Chondrocyte (in vitro differentiated cells): Measurements from ENCODE around the gene GRIK4. TPM values are rescaled to one million over a fixed set of nuclear protein-coding genes. Genes with fewer than 3 reads are reported as not detected.

Experiments
- DNase-seq: peaks from one replicate; pipeline ENCODE4 v3.0.0; 2021; ENCODE audit warnings: mixed read lengths, low spot score
- H3K27ac Mint-ChIP-seq: one replicate; pipeline ENCODE4 v1.8.0; 2021; ENCODE audit warnings: mild to moderate bottlenecking, moderate library complexity, mixed read lengths; ENCODE audit not compliant: unreplicated experiment
- H3K27me3 Mint-ChIP-seq: 2 replicates; pipeline ENCODE4 v1.8.0; 2021; ENCODE audit warnings: low read depth, mixed read lengths
- H3K36me3 Mint-ChIP-seq: 2 replicates; pipeline ENCODE4 v1.8.0; 2021; ENCODE audit warnings: low read depth, mixed read lengths
- H3K4me1 Mint-ChIP-seq: 2 replicates; pipeline ENCODE4 v1.8.0; 2021; ENCODE audit warnings: low read depth, mild to moderate bottlenecking, mixed read lengths
- H3K4me3 Mint-ChIP-seq: one replicate; pipeline ENCODE4 v1.8.0; 2021; ENCODE audit warnings: mild to moderate bottlenecking, moderate library complexity, mixed read lengths; ENCODE audit not compliant: unreplicated experiment
- H3K9me3 Mint-ChIP-seq: 2 replicates; pipeline ENCODE4 v1.8.0; 2021; ENCODE audit warnings: low read depth, mixed read lengths
- total RNA-seq: library from RNA; stranded (reverse); gene quantifications from 3 replicates; pipeline ENCODE4 v1.2.1, GENCODE V29; 2021
- TF ChIP-seq, protein P1 (sequence below): fragments of 200-600 bp; sonication (generic); IDR thresholded peaks from 2 replicates; pipeline ENCODE4 v1.5.0; 2021; ENCODE audit warnings: antibody characterized with exemption, mild to moderate bottlenecking, moderate library complexity

Gene GRIK4
- total RNA-seq, 1 donor from 2014 or later: 0.37 TPM

DNA sequence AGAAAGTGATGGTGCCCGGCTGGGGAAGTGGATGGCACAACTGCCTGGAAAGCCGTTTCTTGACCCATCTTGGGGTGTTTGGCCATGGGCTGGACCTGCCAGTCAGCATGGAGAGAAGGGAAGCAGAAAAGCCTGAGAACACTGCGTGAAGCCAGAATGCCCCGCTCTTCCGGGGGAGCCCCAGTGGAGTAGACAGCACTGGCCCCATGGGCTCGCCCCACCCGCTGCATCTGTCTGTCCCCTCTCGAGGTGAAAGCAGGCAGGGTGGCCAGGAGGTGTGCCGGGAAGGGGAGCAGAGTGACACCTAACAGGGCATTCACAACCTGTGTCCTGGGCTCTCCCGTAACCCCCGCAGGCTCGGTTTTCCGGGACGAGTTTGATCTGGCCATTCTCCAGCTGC lies 455.3 kb downstream of the GRIK4 start:
- Mint-ChIP-seq H3K4me3 (no peak overlapping the region), H3K27ac (no peak overlapping the region), H3K27me3 (peaks cover 16% of the 10 kb centered on the region), H3K4me1 (no peaks in the 10 kb centered on the region), H3K9me3 (no peaks in the 10 kb centered on the region), H3K36me3 (no peaks in the 10 kb centered on the region)
- DNase-seq: peak; percentile 81
- TF ChIP-seq, protein P1, sequence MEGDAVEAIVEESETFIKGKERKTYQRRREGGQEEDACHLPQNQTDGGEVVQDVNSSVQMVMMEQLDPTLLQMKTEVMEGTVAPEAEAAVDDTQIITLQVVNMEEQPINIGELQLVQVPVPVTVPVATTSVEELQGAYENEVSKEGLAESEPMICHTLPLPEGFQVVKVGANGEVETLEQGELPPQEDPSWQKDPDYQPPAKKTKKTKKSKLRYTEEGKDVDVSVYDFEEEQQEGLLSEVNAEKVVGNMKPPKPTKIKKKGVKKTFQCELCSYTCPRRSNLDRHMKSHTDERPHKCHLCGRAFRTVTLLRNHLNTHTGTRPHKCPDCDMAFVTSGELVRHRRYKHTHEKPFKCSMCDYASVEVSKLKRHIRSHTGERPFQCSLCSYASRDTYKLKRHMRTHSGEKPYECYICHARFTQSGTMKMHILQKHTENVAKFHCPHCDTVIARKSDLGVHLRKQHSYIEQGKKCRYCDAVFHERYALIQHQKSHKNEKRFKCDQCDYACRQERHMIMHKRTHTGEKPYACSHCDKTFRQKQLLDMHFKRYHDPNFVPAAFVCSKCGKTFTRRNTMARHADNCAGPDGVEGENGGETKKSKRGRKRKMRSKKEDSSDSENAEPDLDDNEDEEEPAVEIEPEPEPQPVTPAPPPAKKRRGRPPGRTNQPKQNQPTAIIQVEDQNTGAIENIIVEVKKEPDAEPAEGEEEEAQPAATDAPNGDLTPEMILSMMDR: no peak

DNA sequence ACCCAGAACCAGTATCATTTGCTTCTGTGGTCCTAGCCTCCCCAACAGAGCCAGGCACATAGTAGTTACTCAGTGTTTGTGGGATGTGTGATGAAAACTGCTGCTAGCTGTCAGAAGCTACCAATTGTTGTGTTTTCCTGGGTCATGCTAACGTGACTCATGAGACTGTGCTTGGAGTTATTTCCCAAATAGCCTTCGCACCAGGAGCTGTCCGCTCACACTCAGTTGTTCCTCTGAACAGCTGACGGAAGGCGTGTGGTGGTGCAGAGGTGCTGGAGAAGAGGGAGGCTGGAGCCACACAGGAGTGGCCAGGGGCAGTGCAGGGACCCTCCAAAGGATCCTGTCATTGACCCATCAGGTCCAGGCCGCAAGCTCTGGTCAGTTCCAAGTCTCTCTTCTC lies 458.4 kb downstream of the GRIK4 start:
- H3K27ac Mint-ChIP-seq: no peak overlapping the region
- H3K27me3 Mint-ChIP-seq: peaks cover 25% of the 10 kb centered on the region
- H3K4me1 Mint-ChIP-seq: no peaks in the 10 kb centered on the region
- no peak for DNase-seq
- H3K9me3 Mint-ChIP-seq: no peaks in the 10 kb centered on the region
- TF ChIP-seq, protein P1: no peak
- H3K4me3 Mint-ChIP-seq: no peak overlapping the region
- no peaks in the 10 kb centered on the region for H3K36me3 Mint-ChIP-seq

DNA sequence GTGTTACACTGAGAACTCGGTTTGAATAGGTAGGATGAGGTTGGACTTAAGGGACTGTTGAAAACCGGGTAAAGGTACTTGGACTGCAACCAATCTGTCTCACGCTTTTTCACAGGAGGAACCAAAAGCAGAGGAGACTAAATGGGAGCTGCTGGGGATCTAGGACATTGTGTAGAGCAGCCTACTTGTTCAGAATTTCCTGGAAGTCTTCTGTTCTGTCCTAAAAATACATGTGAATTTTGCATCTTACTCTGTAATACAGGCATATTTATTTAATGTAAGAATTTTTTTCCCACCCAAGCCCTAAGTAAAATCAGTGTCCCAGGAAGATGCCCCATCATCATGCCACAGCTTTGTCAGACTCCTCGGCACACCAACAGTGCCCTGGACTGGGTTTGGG lies 460.3 kb downstream of the GRIK4 start:
- Mint-ChIP-seq H3K27ac (no peak overlapping the region), H3K4me3 (no peak overlapping the region), H3K27me3 (peaks cover 25% of the 10 kb centered on the region), H3K4me1 (no peaks in the 10 kb centered on the region), H3K9me3 (no peaks in the 10 kb centered on the region), H3K36me3 (no peaks in the 10 kb centered on the region)
- DNase-seq: no peak
- TF ChIP-seq, protein P1: no peak

DNA sequence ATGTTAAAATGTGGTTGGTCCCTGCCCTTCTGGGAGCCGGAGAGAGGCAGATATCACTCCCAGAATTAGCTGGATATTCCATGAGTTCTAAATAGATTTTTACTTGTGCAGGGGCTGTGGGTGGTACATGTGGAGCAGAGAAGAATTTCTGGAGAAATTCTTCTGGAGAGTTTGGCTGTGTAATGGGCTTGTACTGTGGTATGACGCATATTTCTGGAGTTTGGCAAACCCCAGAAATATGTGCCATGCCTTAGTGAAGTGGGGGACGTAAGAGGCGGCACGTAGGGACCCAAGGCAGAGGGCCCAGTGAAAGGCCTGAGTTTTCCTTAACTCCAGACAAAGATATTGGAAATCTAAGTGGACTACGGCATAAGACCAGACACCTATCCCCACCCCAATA lies 461.1 kb downstream of the GRIK4 start:
- Mint-ChIP-seq H3K36me3 (no peaks in the 10 kb centered on the region), H3K4me3 (no peak overlapping the region), H3K27ac (no peak overlapping the region), H3K4me1 (no peaks in the 10 kb centered on the region), H3K27me3 (peaks cover 22% of the 10 kb centered on the region), H3K9me3 (no peaks in the 10 kb centered on the region)
- TF ChIP-seq, protein P1: no peak
- no peak for DNase-seq

DNA sequence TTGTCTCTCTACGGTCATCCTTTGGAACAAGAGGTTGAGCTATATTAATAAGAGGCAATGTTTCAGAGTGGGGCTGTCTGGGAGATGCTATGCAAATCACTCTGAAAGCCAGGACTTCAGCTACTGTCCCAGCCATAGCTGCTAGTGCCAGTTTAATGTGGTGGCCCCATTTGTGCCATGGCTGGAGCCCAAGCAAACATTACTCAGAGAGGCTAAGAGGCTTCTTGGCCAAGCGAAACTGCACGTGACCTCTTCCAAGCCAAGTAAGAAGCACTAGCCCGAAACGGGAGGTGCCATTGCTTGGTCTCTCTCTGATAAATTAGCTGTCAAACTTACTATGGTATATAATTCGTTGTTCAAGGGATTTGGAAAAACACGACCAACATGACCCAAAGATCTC lies 462.0 kb downstream of the GRIK4 start:
- peaks cover 22% of the 10 kb centered on the region for H3K27me3 Mint-ChIP-seq
- no peaks in the 10 kb centered on the region for H3K9me3 Mint-ChIP-seq
- H3K36me3 Mint-ChIP-seq: no peaks in the 10 kb centered on the region
- TF ChIP-seq, protein P1: no peak
- H3K27ac Mint-ChIP-seq: no peak overlapping the region
- H3K4me1 Mint-ChIP-seq: no peaks in the 10 kb centered on the region
- no peak for DNase-seq
- H3K4me3 Mint-ChIP-seq: no peak overlapping the region
